Ishikawa (cell line): ENCODE data around the gene RGP1.

ENCODE experiments used
- EGR1 ChIP-seq: IDR thresholded peaks from 2 replicates; pipeline ENCODE4 v1.6.1; 2012
- EP300 ChIP-seq: IDR thresholded peaks from 2 replicates; pipeline ENCODE4 v1.6.1; 2012; ENCODE audit warnings: borderline replicate concordance
- FOXM1 ChIP-seq: IDR thresholded peaks from 2 replicates; pipeline ENCODE4 v1.6.1; 2012; ENCODE audit warnings: low read depth, borderline replicate concordance
- REST ChIP-seq: IDR thresholded peaks from 2 replicates; pipeline ENCODE4 v1.6.1; 2012; ENCODE audit warnings: low read depth, mild to moderate bottlenecking
- TCF12 ChIP-seq: IDR thresholded peaks from 2 replicates; pipeline ENCODE4 v1.6.1; 2012; ENCODE audit warnings: low read depth
- USF1 ChIP-seq: IDR thresholded peaks from 2 replicates; pipeline ENCODE4 v1.6.1; 2012
- ZBTB7A ChIP-seq: IDR thresholded peaks from 2 replicates; pipeline ENCODE4 v1.6.1; 2012; ENCODE audit warnings: low read depth

- TF ChIP-seq ZBTB7A (no peak), EGR1 (no peak), EP300 (no peak), FOXM1 (no peak), USF1 (no peak), TCF12 (no peak), REST (no peak)
Observed at GRCh38 chr9:35769763-35770162, 20.7 kb downstream of the RGP1 start.
